AG04449 (cell line): ENCODE results near the gene PCCA.

Source experiments
- CTCF ChIA-PET: fragments of 350-600 bp; formaldehyde crosslinking; extraction: SDS; loops from one replicate; lab custom pipeline; 2021; ENCODE audit warnings: antibody characterized with exemption; lab: Yijun Ruan, JAX
- POLR2A ChIA-PET: fragments of 400-600, 350-600 bp; formaldehyde crosslinking; extraction: SDS; loops from one replicate; lab custom pipeline; 2020; ENCODE audit warnings: antibody characterized with exemption, inconsistent platforms; lab: Yijun Ruan, JAX
- DNase-seq: peaks from one replicate; pipeline ENCODE4 v3.0.0-alpha.2; 2010; ENCODE audit warnings: low read depth, low spot score
- H3K4me3 ChIP-seq: 2 replicates; pipeline ENCODE4 v1.5.1; 2011; ENCODE audit warnings: low read depth, mild to moderate bottlenecking, control low read depth, low read length
- CTCF ChIP-seq: IDR thresholded peaks from one replicate; pipeline ENCODE4 v1.5.1; 2011; ENCODE audit warnings: mild to moderate bottlenecking, moderate library complexity, low read length, control low read depth, inconsistent platforms; ENCODE audit not compliant: insufficient read depth; ENCODE audit errors: missing control alignments

PCCA gene

GRCh38 chr13:100517135-100517534 is 428.2 kb downstream of the PCCA start:
- no peak for DNase-seq
- TF ChIP-seq CTCF, result no peak
- CTCF ChIA-PET, result interaction anchor here (1.1 to 9.4 kb wide), 9 partner anchors 14 to 861 kb away, joined by 3 to 89 read pairs (median 4); no protein-coding TSS in a partner anchor
- POLR2A ChIA-PET, result no interaction called here
- no peak overlapping the region for H3K4me3 ChIP-seq

DNA sequence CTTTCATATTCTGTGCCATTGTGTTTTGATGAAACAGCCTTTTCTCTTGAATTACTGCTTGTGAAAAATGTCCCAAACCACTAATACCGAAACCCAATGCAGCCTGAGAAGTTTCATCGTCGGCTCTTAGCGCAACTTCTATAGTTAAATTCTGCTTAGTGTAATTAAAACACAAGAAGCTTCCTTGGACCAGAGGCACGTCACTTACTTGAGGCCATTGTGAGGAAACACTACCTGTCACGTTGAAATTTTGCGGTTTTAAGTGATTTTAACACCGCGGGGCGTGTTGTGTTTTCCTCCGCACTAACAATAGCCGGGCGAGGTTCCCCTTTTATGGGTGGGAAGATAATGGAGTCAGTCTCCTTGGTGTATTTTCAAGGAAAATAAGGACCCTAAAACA is 428.8 kb downstream of the PCCA start:
- ChIA-PET POLR2A (no interaction called here), CTCF (interaction anchor here (1.1 to 9.4 kb wide), 7 partner anchors 13 to 604 kb away, joined by 3 to 89 read pairs (median 4); no protein-coding TSS in a partner anchor)
- no peak for TF ChIP-seq CTCF
- DNase-seq, result no peak
- no peak overlapping the region for H3K4me3 ChIP-seq

- ChIA-PET POLR2A (no interaction called here), CTCF (interaction anchor here (1.1 to 9.4 kb wide), 5 partner anchors 229 to 604 kb away, joined by 3 to 89 read pairs (median 3); no protein-coding TSS in a partner anchor)
- no peak for TF ChIP-seq CTCF
- DNase-seq, result no peak
- no peak overlapping the region for H3K4me3 ChIP-seq
Observed at GRCh38 chr13:100518394-100519062, 429.6 kb downstream of the PCCA start.

DNA sequence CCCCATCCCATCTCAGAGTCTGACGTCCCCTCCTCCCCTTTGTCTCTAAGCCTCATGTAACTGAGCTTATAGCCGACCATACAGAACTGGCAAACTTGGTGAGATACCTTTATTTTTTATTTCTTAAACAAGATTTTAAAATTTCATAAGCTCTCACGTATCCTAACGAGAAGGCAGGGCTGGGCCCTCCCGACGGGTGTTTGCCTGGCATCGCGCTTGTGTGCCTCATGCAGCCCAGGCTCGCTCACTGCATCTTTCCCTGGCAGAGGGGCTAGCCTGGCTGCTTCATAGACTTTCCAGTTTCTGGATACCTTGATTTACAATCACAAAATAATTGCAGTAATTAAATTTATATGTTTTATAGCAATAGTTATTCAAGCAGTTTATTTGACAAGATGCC is 430.7 kb downstream of the PCCA start:
- no peak overlapping the region for H3K4me3 ChIP-seq
- no peak for DNase-seq
- POLR2A ChIA-PET, result no interaction called here
- TF ChIP-seq CTCF, result no peak
- CTCF ChIA-PET, result interaction anchor here (0.5 to 1.2 kb wide), 3 partner anchors 8 to 604 kb away, joined by 3 read pairs; no protein-coding TSS in a partner anchor

DNA sequence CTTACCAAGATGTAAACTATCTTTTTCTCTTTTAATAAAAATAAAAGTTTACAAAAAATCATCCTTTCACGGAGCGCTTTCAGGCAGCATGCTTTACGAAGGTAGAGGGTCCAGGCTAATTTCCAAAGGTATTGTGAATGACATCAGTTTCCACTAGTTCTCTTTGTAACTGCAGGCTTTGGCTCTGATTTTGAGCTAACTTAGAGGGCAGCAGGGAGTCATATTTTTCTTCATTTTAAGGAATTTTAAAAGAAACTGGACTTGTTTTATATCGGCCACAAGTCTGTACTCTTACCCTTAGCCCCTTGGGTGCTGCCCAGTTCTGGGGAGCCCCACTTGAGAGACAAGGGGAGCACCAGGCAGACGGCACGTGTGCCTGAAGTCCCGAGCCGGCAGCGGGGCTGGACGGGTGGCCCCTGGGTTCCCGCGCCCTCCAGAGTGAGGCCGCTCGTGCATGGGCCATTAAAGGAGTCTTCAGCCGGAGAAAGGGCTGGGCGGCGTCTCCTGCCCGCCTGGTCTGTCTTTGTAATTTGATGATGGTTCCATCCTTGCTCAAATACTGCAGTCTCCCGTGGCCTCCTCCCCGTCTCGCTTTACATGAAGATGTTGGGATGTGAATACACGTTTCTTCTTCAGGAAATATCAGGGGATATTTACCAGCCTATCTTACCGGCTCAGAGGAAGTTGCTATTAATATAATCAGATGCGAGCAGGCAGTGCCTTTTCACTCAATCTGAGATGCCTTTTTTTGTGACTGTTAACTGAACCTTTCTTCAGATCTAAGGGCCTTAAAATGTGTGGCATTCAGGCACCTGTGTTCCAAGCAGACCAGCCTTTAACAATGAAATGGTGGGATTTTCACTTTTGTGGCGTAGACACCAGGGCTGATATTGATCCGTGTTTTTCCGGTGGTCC is 432.3 kb downstream of the PCCA start:
- no peak for DNase-seq
- ChIA-PET POLR2A (no interaction called here), CTCF (interaction anchor here (0.7 kb wide), 1 partner anchor 7 kb away, joined by 3 read pairs; no protein-coding TSS in a partner anchor)
- no peak overlapping the region; the same call in none of the 2 replicates for H3K4me3 ChIP-seq
- no peak for TF ChIP-seq CTCF
